Gastrocnemius medialis (tissue), 4 donors: ENCODE results near the gene SPECC1.

Experiments
- POLR2A ChIP-seq, 2 donors: fragments of 450-650 bp; IDR thresholded peaks; one replicate each; pipeline ENCODE4 v1.6.1; 2017; ENCODE audit warnings: antibody characterized with exemption in 2 of 2, mild to moderate bottlenecking in 2 of 2, moderate library complexity in 2 of 2
- TF ChIP-seq, protein P1 (sequence below), 5 experiments: fragments of 450-650 bp in 3 of 5; fragments of 200-600 bp in 2 of 5; sonication (generic) in 2 of 5; IDR thresholded peaks in 4 of 5; conservative IDR thresholded peaks in 1 of 5; 1 replicate in 4 of 5; 2 replicates in 1 of 5; pipeline ENCODE4 v1.5.1; 2016 to 2019; ENCODE audit warnings: antibody characterized with exemption in 5 of 5, mild to moderate bottlenecking in 3 of 5, moderate library complexity in 3 of 5

DNA sequence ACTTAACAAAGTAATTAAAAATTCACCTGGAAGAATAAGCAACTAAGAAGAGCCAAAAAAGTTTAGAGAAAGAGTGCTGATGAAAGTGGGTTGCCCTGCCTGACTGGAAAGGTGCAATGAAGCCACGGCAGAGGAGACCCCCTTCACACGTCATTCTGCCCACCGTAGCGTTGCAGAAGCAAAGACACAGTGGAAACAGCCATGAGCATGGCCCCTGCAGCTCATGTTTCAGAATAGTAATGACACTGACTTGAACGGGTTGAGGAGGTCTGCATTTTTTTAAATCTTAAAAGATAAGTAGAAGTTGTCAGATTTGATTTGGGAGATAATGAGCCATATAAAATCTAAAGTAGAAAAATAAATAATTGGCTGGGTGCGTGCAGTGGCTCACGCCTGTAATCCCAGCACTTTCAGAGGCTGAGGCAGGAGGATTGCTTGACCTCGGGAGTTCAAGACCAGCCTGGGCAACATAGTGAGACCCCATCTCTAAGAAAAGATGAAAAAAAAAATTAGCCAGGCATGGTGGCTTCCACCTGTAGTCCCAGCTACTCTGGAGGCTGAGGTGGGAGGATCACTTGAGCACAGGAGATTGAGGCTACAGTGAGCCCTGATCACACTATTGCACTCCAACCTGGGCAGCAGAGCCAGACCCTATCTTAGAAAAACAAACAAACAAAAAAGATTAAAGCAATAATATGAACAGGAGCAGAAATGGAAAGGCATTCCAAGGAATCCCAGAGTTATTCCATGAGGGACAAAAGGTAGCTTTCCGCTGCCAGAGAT is 273.6 kb downstream of the SPECC1 start:
- TF ChIP-seq POLR2A (IDR thresholded peaks at IDR 0.05) = no peak
- TF ChIP-seq, protein P1, sequence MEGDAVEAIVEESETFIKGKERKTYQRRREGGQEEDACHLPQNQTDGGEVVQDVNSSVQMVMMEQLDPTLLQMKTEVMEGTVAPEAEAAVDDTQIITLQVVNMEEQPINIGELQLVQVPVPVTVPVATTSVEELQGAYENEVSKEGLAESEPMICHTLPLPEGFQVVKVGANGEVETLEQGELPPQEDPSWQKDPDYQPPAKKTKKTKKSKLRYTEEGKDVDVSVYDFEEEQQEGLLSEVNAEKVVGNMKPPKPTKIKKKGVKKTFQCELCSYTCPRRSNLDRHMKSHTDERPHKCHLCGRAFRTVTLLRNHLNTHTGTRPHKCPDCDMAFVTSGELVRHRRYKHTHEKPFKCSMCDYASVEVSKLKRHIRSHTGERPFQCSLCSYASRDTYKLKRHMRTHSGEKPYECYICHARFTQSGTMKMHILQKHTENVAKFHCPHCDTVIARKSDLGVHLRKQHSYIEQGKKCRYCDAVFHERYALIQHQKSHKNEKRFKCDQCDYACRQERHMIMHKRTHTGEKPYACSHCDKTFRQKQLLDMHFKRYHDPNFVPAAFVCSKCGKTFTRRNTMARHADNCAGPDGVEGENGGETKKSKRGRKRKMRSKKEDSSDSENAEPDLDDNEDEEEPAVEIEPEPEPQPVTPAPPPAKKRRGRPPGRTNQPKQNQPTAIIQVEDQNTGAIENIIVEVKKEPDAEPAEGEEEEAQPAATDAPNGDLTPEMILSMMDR (IDR thresholded peaks at IDR 0.05 in 4 of 5, conservative IDR thresholded peaks at IDR 0.05 in 1 of 5) = no peak
